ENCODE results near the gene FBXW2. TPM values are rescaled to one million over a fixed set of nuclear protein-coding genes. Genes with fewer than 3 reads are reported as not detected.

Gene FBXW2
- total RNA-seq, 1 experiment from 2014 or later = 69.6 TPM

DNA sequence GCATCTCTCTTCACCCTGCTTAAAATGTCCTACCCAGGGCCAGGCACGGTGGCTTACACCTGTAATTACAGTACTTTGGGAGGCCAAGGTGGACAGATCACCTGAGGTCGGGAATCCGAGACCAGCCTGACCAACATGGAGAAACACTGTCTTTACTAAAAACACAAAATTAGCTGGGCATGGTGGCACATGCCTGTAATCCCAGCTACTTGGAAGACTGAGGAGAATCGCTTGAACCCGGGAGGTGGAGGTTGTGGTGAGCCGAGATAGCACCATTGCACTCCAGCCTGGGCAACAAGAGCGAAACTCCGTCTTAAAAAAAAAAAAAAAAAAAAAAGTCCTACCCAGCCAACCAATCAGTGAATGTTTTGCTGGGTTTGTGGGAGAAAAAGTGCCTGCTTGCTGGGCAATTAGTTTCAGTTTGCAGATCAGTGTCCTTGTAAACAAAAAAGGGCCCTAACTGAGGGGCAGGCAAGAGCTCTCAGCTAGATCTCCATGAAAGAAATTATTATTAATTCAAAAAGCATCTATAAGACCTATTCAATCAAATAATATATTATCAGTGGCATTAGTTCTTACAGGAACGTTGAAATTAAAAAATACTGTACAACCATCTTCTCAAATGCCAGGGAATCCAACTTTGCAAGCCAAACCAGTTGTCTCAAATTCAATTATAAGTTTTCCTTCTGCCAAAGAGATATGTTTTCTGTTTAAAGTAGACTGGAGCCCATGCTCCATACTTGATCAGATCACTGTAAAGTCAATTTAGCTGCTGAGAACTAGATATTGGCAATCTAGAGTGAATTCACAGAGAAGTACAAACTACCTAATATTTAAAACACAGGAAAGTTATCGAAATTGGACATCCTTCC lies 82.9 kb downstream of the FBXW2 start:
- peak; percentile 56 to 69 for DNase-seq
- peak overlapping the region; percentile 82 for H2AFZ ChIP-seq
- H3K27me3 ChIP-seq (ENCODE audit: insufficient read depth, low read depth) = no peaks in the 10 kb centered on the region
- TF ChIP-seq CTCF (conservative IDR thresholded peaks at IDR 0.05) (no peak), EZH2 (IDR thresholded peaks at IDR 0.05; ENCODE audit: low read depth) (no peak)
- peaks cover 9% of the 10 kb centered on the region for H3K36me3 ChIP-seq (ENCODE audit: low read depth)
- peaks cover 3% of the 10 kb centered on the region; the same call in 1 of the 2 replicates for H4K20me1 ChIP-seq (ENCODE audit: insufficient read depth)
- CTCF ChIA-PET = interaction anchor here (0.7 kb wide), 3 partner anchors 100 to 559 kb away, joined by 4 to 10 read pairs (median 7); no protein-coding TSS in a partner anchor
- peak overlapping the region; percentile 91 for H3K4me2 ChIP-seq
- H3K79me2 ChIP-seq (ENCODE audit: low read depth) = peaks cover 86% of the 10 kb centered on the region
- no peaks in the 10 kb centered on the region for H3K9me3 ChIP-seq (ENCODE audit: insufficient read depth, low read depth)
- POLR2A ChIA-PET (ENCODE audit: unreplicated experiment) = interaction anchor here (0.7 kb wide), 1 partner anchor 27 kb away, joined by 19 read pairs; no protein-coding TSS in a partner anchor
- H3F3A ChIP-seq (ENCODE audit: insufficient read depth, low read depth) = peaks cover 25% of the 10 kb centered on the region
- H3K27ac ChIP-seq = peak overlapping the region; percentile 63
- peaks cover 69% of the 10 kb centered on the region for H3K4me1 ChIP-seq (replicated peaks; ENCODE audit: insufficient read depth)
- no TSS peak for BruUV-seq (replicated peaks)
- peak overlapping the region; percentile 75 for H3K4me3 ChIP-seq
- intact Hi-C loops (cut with micrococcal nuclease; ENCODE audit: unreplicated experiment) = loop anchor here (1.0 kb wide), 2 partner anchors 26 to 55 kb away; no protein-coding TSS in a partner anchor
- H3K9me2 ChIP-seq (ENCODE audit: insufficient read depth) = no peaks in the 10 kb centered on the region

DNA sequence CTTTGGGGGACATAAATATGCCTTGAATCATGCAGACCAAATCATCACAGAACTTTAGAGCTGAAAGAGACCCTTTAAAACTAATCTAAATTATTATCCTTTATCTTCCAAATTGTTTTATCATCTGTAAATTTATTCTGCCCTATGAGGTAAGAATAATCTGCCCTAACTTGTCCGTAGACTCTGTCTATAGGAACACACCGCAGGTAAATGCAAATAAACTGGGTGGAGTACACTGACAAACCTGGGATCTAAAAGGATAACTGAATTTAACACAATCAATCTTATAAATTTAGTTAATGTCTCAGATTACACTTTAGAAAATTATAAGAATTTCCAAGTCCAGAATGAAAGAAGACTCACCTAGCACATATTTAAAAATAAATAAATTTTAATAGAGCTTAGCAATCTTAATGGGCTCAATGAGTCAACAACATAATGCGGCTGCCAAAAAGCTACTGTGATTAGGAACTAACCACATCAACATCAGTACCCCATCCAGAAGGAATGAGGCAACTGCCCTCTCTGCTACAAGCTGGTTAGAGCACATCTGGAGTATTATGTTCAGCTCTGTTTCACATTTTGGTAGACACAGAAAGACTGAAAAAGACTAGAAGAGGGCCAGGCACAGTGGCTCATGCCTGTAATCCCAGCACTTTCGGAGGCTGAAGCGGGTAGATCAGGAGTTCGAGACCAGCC lies 84.5 kb downstream of the FBXW2 start:
- Histone ChIP-seq H4K20me1 (ENCODE audit: insufficient read depth) (peaks cover 3% of the 10 kb centered on the region; the same call in 1 of the 2 replicates), H3F3A (ENCODE audit: insufficient read depth, low read depth) (peaks cover 17% of the 10 kb centered on the region), H3K27ac (0 out of 2 replicates have a peak overlapping the region, but pooled peaks have one; percentile 63), H2AFZ (no peak overlapping the region), H3K4me2 (peak overlapping the region; percentile 91), H3K4me3 (no peak overlapping the region), H3K79me2 (ENCODE audit: low read depth) (peaks cover 100% of the 10 kb centered on the region), H3K27me3 (ENCODE audit: insufficient read depth, low read depth) (no peaks in the 10 kb centered on the region), H3K9me2 (ENCODE audit: insufficient read depth) (no peaks in the 10 kb centered on the region), H3K4me1 (replicated peaks; ENCODE audit: insufficient read depth) (peaks cover 66% of the 10 kb centered on the region), H3K36me3 (ENCODE audit: low read depth) (peaks cover 16% of the 10 kb centered on the region), H3K9me3 (ENCODE audit: insufficient read depth, low read depth) (no peaks in the 10 kb centered on the region)
- ChIA-PET POLR2A (ENCODE audit: unreplicated experiment) (interaction anchor here (0.7 kb wide), 1 partner anchor 48 kb away, joined by 5 read pairs; no protein-coding TSS in a partner anchor), CTCF (interaction anchor here (0.6 kb wide), 1 partner anchor 579 kb away, joined by 5 read pairs; no protein-coding TSS in a partner anchor)
- intact Hi-C loops (cut with micrococcal nuclease; ENCODE audit: unreplicated experiment) = no loop called here
- no peak for TF ChIP-seq CTCF (conservative IDR thresholded peaks at IDR 0.05)
- no peak for TF ChIP-seq EZH2 (IDR thresholded peaks at IDR 0.05; ENCODE audit: low read depth)
- no peak for DNase-seq
- BruUV-seq (replicated peaks) = no TSS peak

DNA sequence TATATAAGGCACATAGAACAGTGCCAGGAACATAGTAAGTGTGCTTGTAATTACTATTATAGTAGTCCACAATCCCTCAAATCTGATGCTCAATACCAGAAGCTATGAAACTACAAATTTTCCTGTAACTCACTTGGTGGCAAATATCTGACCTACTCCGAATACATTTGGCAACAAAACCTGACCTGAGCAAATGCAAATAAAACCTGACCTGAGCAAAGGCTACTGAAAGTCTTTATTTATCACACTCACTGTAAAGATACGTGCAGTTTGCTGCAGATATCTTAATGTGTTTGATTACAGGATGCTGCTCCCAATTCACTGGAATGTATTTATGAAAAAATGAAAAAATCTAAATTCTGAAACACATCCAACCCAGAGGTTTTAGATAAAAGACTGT lies 86.0 kb downstream of the FBXW2 start:
- Histone ChIP-seq H3K27me3 (ENCODE audit: insufficient read depth, low read depth) (no peaks in the 10 kb centered on the region), H3F3A (ENCODE audit: insufficient read depth, low read depth) (peaks cover 24% of the 10 kb centered on the region), H3K9me3 (ENCODE audit: insufficient read depth, low read depth) (no peaks in the 10 kb centered on the region), H4K20me1 (ENCODE audit: insufficient read depth) (no peaks in the 10 kb centered on the region), H3K4me2 (no peak overlapping the region), H3K79me2 (ENCODE audit: low read depth) (peaks cover 99% of the 10 kb centered on the region), H3K4me1 (replicated peaks; ENCODE audit: insufficient read depth) (peaks cover 78% of the 10 kb centered on the region), H2AFZ (no peak overlapping the region), H3K36me3 (ENCODE audit: low read depth) (peaks cover 25% of the 10 kb centered on the region), H3K27ac (no peak overlapping the region), H3K4me3 (no peak overlapping the region), H3K9me2 (ENCODE audit: insufficient read depth) (no peaks in the 10 kb centered on the region)
- intact Hi-C loops (cut with micrococcal nuclease; ENCODE audit: unreplicated experiment) = no loop called here
- CTCF ChIA-PET = no interaction called here
- DNase-seq = no peak
- no TSS peak for BruUV-seq (replicated peaks)
- POLR2A ChIA-PET (ENCODE audit: unreplicated experiment) = no interaction called here
- no peak for TF ChIP-seq CTCF (conservative IDR thresholded peaks at IDR 0.05)
- TF ChIP-seq EZH2 (IDR thresholded peaks at IDR 0.05; ENCODE audit: low read depth) = no peak
